Measurements from ENCODE around the gene KRT83.
A peak's percentile ranks its signal among the peaks of the same experiment; 100 is the strongest.

The KRT83 gene

GRCh38 chr12:52322069-52322468 lies 871 bp upstream of the KRT83 start:
- Histone ChIP-seq H4K8ac (ENCODE audit: low read depth, low read length) (no peak overlapping the region), H3K9ac (ENCODE audit: low read length) (no peak overlapping the region), H3K23ac (ENCODE audit: low read length) (no peak overlapping the region), H2AK5ac (ENCODE audit: low read length) (no peak overlapping the region), H3K56ac (ENCODE audit: low read length) (no peak overlapping the region), H3K4me2 (ENCODE audit: low read length) (no peak overlapping the region), H3K27ac (ENCODE audit: low read depth, low read length) (no peak overlapping the region), H3K79me1 (ENCODE audit: low read length) (no peaks in the 10 kb centered on the region), H3K18ac (ENCODE audit: low read length) (no peak overlapping the region), H3K4me3 (ENCODE audit: low read length) (no peak overlapping the region), H3K27me3 (ENCODE audit: insufficient read depth, low read length, poor library complexity) (no peaks in the 10 kb centered on the region), H2BK120ac (ENCODE audit: low read depth, low read length) (no peak overlapping the region), H3K4ac (ENCODE audit: low read depth, low read length) (no peak overlapping the region), H3K36me3 (ENCODE audit: control insufficient read depth, insufficient read depth, low read length) (no peaks in the 10 kb centered on the region), H4K5ac (ENCODE audit: low read length) (no peak overlapping the region), H3K79me2 (ENCODE audit: control insufficient read depth, insufficient read depth, low read length) (no peaks in the 10 kb centered on the region), H2BK15ac (replicated peaks; ENCODE audit: low read depth) (no peak overlapping the region), H3K4me1 (ENCODE audit: control insufficient read depth, low read depth, low read length) (no peaks in the 10 kb centered on the region), H2BK5ac (ENCODE audit: low read length) (no peak overlapping the region)
- no CpG with 5 or more reads among the region's 1 CpG for WGBS (ENCODE audit: extremely low coverage, insufficient coverage, low lambda C conversion rate)
- no peak for DNase-seq

GRCh38 chr12:52321418-52321817 lies 220 bp upstream of the KRT83 start:
- no peak overlapping the region for H3K18ac ChIP-seq (ENCODE audit: low read length)
- H3K79me2 ChIP-seq (ENCODE audit: control insufficient read depth, insufficient read depth, low read length) = no peaks in the 10 kb centered on the region
- no peak overlapping the region for H3K4me2 ChIP-seq (ENCODE audit: low read length)
- H3K4me1 ChIP-seq (ENCODE audit: control insufficient read depth, low read depth, low read length) = no peaks in the 10 kb centered on the region
- H4K8ac ChIP-seq (ENCODE audit: low read depth, low read length) = no peak overlapping the region
- DNase-seq = no peak
- H3K79me1 ChIP-seq (ENCODE audit: low read length) = no peaks in the 10 kb centered on the region
- H3K4ac ChIP-seq (ENCODE audit: low read depth, low read length) = no peak overlapping the region
- H4K5ac ChIP-seq (ENCODE audit: low read length) = no peak overlapping the region
- no peak overlapping the region for H3K4me3 ChIP-seq (ENCODE audit: low read length)
- H3K27ac ChIP-seq (ENCODE audit: low read depth, low read length) = no peak overlapping the region
- H2BK120ac ChIP-seq (ENCODE audit: low read depth, low read length) = no peak overlapping the region
- no peak overlapping the region for H3K9ac ChIP-seq (ENCODE audit: low read length)
- no peak overlapping the region for H2BK5ac ChIP-seq (ENCODE audit: low read length)
- WGBS (ENCODE audit: extremely low coverage, insufficient coverage, low lambda C conversion rate) = no CpG with 5 or more reads among the region's 4 CpGs
- no peak overlapping the region for H2BK15ac ChIP-seq (replicated peaks; ENCODE audit: low read depth)
- H3K56ac ChIP-seq (ENCODE audit: low read length) = no peak overlapping the region
- H3K27me3 ChIP-seq (ENCODE audit: insufficient read depth, low read length, poor library complexity) = no peaks in the 10 kb centered on the region
- H3K23ac ChIP-seq (ENCODE audit: low read length) = no peak overlapping the region
- no peak overlapping the region for H2AK5ac ChIP-seq (ENCODE audit: low read length)
- H3K36me3 ChIP-seq (ENCODE audit: control insufficient read depth, insufficient read depth, low read length) = no peaks in the 10 kb centered on the region

- WGBS (ENCODE audit: extremely low coverage, insufficient coverage, low lambda C conversion rate) = no CpG with 5 or more reads among the region's 11 CpGs
- no peak overlapping the region for H3K18ac ChIP-seq (ENCODE audit: low read length)
Measured at GRCh38 chr12:52319097-52319496, 2.1 kb downstream of the KRT83 start.

GRCh38 chr12:52318241-52318990 lies 2.8 kb downstream of the KRT83 start:
- Histone ChIP-seq H3K18ac (ENCODE audit: low read length) (no peak overlapping the region), H3K56ac (ENCODE audit: low read length) (no peak overlapping the region), H2AK5ac (ENCODE audit: low read length) (no peak overlapping the region), H3K4me3 (ENCODE audit: low read length) (no peak overlapping the region), H3K79me1 (ENCODE audit: low read length) (no peaks in the 10 kb centered on the region), H3K9ac (ENCODE audit: low read length) (no peak overlapping the region), H2BK15ac (replicated peaks; ENCODE audit: low read depth) (no peak overlapping the region), H2BK120ac (ENCODE audit: low read depth, low read length) (no peak overlapping the region), H4K8ac (ENCODE audit: low read depth, low read length) (no peak overlapping the region), H3K36me3 (ENCODE audit: control insufficient read depth, insufficient read depth, low read length) (no peaks in the 10 kb centered on the region), H3K4ac (ENCODE audit: low read depth, low read length) (no peak overlapping the region), H3K23ac (ENCODE audit: low read length) (no peak overlapping the region), H4K5ac (ENCODE audit: low read length) (no peak overlapping the region), H3K27me3 (ENCODE audit: insufficient read depth, low read length, poor library complexity) (no peaks in the 10 kb centered on the region), H2BK5ac (ENCODE audit: low read length) (no peak overlapping the region), H3K4me1 (ENCODE audit: control insufficient read depth, low read depth, low read length) (no peaks in the 10 kb centered on the region), H3K27ac (ENCODE audit: low read depth, low read length) (no peak overlapping the region), H3K79me2 (ENCODE audit: control insufficient read depth, insufficient read depth, low read length) (no peaks in the 10 kb centered on the region), H3K4me2 (ENCODE audit: low read length) (no peak overlapping the region)
- DNase-seq = no peak
- WGBS (ENCODE audit: extremely low coverage, insufficient coverage, low lambda C conversion rate) = no CpG with 5 or more reads among the region's 11 CpGs

More at GRCh38 chr12:52319097-52319496, 2.1 kb downstream of the KRT83 start:
- no peaks in the 10 kb centered on the region for H3K27me3 ChIP-seq (ENCODE audit: insufficient read depth, low read length, poor library complexity)
- H3K4me2 ChIP-seq (ENCODE audit: low read length) = no peak overlapping the region
- H3K4me3 ChIP-seq (ENCODE audit: low read length) = no peak overlapping the region
- H3K9ac ChIP-seq (ENCODE audit: low read length) = no peak overlapping the region
- no peaks in the 10 kb centered on the region for H3K79me2 ChIP-seq (ENCODE audit: control insufficient read depth, insufficient read depth, low read length)
- H3K27ac ChIP-seq (ENCODE audit: low read depth, low read length) = no peak overlapping the region
- no peak overlapping the region for H4K5ac ChIP-seq (ENCODE audit: low read length)
- no peak overlapping the region for H3K23ac ChIP-seq (ENCODE audit: low read length)
- H3K4me1 ChIP-seq (ENCODE audit: control insufficient read depth, low read depth, low read length) = no peaks in the 10 kb centered on the region
- no peak overlapping the region for H4K8ac ChIP-seq (ENCODE audit: low read depth, low read length)
- no peak overlapping the region for H2BK5ac ChIP-seq (ENCODE audit: low read length)
- H3K36me3 ChIP-seq (ENCODE audit: control insufficient read depth, insufficient read depth, low read length) = no peaks in the 10 kb centered on the region
- DNase-seq = peak; percentile 25
- H3K56ac ChIP-seq (ENCODE audit: low read length) = no peak overlapping the region
- H2BK120ac ChIP-seq (ENCODE audit: low read depth, low read length) = no peak overlapping the region
- H2BK15ac ChIP-seq (replicated peaks; ENCODE audit: low read depth) = no peak overlapping the region
- no peak overlapping the region for H3K4ac ChIP-seq (ENCODE audit: low read depth, low read length)
- H3K79me1 ChIP-seq (ENCODE audit: low read length) = no peaks in the 10 kb centered on the region
- no peak overlapping the region for H2AK5ac ChIP-seq (ENCODE audit: low read length)

GRCh38 chr12:52317468-52318052 lies 3.6 kb downstream of the KRT83 start:
- WGBS (ENCODE audit: extremely low coverage, insufficient coverage, low lambda C conversion rate) = no CpG with 5 or more reads among the region's 12 CpGs
- H2BK5ac ChIP-seq (ENCODE audit: low read length) = no peak overlapping the region
- no peaks in the 10 kb centered on the region for H3K79me2 ChIP-seq (ENCODE audit: control insufficient read depth, insufficient read depth, low read length)
- H2BK15ac ChIP-seq (replicated peaks; ENCODE audit: low read depth) = no peak overlapping the region
- no peak overlapping the region for H3K18ac ChIP-seq (ENCODE audit: low read length)
- no peaks in the 10 kb centered on the region for H3K27me3 ChIP-seq (ENCODE audit: insufficient read depth, low read length, poor library complexity)
- H3K23ac ChIP-seq (ENCODE audit: low read length) = no peak overlapping the region
- H3K79me1 ChIP-seq (ENCODE audit: low read length) = no peaks in the 10 kb centered on the region
- H3K9ac ChIP-seq (ENCODE audit: low read length) = no peak overlapping the region
- H3K4me2 ChIP-seq (ENCODE audit: low read length) = no peak overlapping the region
- H3K56ac ChIP-seq (ENCODE audit: low read length) = no peak overlapping the region
- H3K27ac ChIP-seq (ENCODE audit: low read depth, low read length) = no peak overlapping the region
- H4K5ac ChIP-seq (ENCODE audit: low read length) = no peak overlapping the region
- H3K4me3 ChIP-seq (ENCODE audit: low read length) = no peak overlapping the region
- H2BK120ac ChIP-seq (ENCODE audit: low read depth, low read length) = no peak overlapping the region
- H3K4me1 ChIP-seq (ENCODE audit: control insufficient read depth, low read depth, low read length) = no peaks in the 10 kb centered on the region
- H3K36me3 ChIP-seq (ENCODE audit: control insufficient read depth, insufficient read depth, low read length) = no peaks in the 10 kb centered on the region
- H3K4ac ChIP-seq (ENCODE audit: low read depth, low read length) = no peak overlapping the region
- H4K8ac ChIP-seq (ENCODE audit: low read depth, low read length) = no peak overlapping the region
- no peak overlapping the region for H2AK5ac ChIP-seq (ENCODE audit: low read length)
- no peak for DNase-seq
